GM10248 (cell line): ENCODE results near the gene CEP120.

Source experiments
- CTCF ChIA-PET: fragments of 300-600 bp; sonication (Branson Sonifier 250); formaldehyde crosslinking; extraction: SDS; loops from one replicate; lab custom pipeline; 2021; ENCODE audit warnings: antibody characterized with exemption; lab: Yijun Ruan, JAX
- POLR2A ChIA-PET: fragments of 350-650 bp; sonication (Branson Sonifier 250); formaldehyde crosslinking; extraction: SDS; loops from one replicate; lab custom pipeline; 2020; ENCODE audit warnings: antibody characterized with exemption; lab: Yijun Ruan, JAX
- DNase-seq: peaks from one replicate; pipeline ENCODE4 v3.0.0; 2012; ENCODE audit errors: extremely low spot score
- TF ChIP-seq, protein P1 (sequence below): IDR thresholded peaks from 2 replicates; pipeline ENCODE4 v1.5.1; 2012; ENCODE audit warnings: mild to moderate bottlenecking, low read depth; ENCODE audit errors: extremely low read depth, missing control alignments, control extremely low read depth

The CEP120 gene

DNA sequence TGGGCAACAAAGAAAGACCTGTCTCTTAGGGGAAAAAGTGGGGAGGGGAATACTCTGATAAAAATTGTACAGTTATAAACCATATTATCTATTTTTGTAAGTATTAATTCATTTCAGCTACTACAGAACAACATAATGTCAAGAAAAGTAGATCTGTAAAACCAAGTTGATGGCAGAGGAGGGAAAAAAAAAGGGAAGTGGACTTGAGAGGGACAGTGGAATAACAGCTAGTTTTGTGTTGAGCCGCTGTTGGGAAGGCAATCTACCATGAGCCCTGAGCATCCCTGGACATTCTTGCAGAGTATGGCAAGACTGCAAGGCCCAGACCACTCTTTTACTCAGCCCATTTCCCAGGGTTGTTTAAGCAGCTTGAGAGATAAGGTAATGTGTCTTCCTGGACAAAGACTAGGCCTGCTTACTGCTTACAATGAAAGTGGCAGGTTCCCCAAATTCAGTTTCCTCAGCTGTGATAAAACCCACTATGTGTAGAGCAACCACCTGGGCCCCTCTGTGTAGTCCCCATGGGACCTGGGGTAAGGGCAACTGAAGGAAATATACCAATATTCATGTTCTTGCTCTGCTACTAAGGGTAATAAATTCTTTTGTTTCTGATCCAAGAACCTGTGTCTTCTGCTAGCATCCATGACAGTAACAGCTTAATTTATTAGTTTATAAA, 25.0 kb downstream of the CEP120 start:
- ChIA-PET CTCF (interaction anchor here (1.1 to 1.7 kb wide), 3 partner anchors 10 to 51 kb away, joined by 3 to 11 read pairs (median 3); partner anchors contain the start of gene CEP120), POLR2A (no interaction called here)
- TF ChIP-seq, protein P1, sequence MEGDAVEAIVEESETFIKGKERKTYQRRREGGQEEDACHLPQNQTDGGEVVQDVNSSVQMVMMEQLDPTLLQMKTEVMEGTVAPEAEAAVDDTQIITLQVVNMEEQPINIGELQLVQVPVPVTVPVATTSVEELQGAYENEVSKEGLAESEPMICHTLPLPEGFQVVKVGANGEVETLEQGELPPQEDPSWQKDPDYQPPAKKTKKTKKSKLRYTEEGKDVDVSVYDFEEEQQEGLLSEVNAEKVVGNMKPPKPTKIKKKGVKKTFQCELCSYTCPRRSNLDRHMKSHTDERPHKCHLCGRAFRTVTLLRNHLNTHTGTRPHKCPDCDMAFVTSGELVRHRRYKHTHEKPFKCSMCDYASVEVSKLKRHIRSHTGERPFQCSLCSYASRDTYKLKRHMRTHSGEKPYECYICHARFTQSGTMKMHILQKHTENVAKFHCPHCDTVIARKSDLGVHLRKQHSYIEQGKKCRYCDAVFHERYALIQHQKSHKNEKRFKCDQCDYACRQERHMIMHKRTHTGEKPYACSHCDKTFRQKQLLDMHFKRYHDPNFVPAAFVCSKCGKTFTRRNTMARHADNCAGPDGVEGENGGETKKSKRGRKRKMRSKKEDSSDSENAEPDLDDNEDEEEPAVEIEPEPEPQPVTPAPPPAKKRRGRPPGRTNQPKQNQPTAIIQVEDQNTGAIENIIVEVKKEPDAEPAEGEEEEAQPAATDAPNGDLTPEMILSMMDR, result no peak
- no peak for DNase-seq

DNA sequence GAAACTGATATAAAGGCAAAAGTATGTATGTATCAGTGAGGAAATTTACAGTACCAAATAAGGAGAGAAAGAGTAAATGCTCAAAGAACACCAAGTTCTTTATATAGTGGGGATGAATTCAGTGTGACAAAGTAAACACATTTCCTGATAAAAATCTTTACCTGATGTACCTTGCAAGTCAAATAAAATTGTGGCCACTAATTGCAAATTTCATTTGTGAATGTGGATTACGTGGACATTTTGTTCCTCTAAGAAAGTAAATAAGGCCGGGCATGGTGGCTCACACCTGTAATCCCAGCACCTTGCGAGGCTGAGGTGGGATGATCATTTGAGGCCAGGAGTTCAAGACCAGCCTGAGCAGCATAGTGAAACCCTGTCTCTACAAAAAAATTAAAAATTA, 25.7 kb downstream of the CEP120 start:
- DNase-seq, result no peak
- TF ChIP-seq, protein P1, result no peak
- POLR2A ChIA-PET, result no interaction called here
- CTCF ChIA-PET, result interaction anchor here (1.1 to 1.7 kb wide), 3 partner anchors 10 to 51 kb away, joined by 3 to 11 read pairs (median 3); partner anchors contain the start of gene CEP120

DNA sequence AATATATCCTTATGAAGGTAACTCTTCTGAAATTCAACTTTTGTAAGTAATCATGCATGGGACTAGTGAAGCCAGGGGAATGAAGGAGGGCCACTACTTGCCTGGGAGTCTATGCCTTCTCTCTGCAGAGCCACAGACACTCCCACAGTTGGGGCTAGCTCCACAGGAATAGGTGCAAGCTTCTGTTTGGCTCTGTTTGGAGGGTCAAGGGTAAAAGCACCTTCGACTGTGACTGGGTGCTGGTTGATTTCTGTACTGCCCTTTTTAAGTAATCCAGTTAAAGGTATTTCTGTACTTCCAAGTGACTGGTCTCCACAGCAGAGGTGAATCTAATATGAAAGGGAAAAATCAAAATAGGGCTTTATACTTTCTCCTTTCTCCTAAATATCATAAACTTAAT, 32.2 kb downstream of the CEP120 start:
- TF ChIP-seq, protein P1, result no peak
- CTCF ChIA-PET, result no interaction called here
- no peak for DNase-seq
- POLR2A ChIA-PET, result no interaction called here

DNA sequence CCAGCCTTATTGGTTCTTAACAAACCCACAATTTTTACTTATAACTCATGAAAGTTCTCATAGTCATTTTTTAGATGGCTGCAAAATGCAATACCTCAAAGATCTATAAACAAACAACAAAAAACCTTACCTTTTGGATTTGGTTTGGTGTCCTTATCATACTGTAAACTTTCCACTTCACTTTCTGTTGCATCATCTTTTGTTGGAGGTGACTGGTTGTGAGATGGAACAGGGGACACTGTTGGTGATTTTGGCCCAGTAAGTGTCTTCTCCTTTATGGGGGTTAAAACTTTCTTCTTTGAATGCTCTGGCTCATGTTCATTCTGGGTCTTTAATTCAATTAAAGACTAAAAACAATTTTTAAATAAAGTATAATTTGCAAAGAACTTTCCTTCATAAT, 33.4 kb downstream of the CEP120 start:
- no peak for DNase-seq
- CTCF ChIA-PET, result no interaction called here
- POLR2A ChIA-PET, result no interaction called here
- TF ChIP-seq, protein P1, result no peak

DNA sequence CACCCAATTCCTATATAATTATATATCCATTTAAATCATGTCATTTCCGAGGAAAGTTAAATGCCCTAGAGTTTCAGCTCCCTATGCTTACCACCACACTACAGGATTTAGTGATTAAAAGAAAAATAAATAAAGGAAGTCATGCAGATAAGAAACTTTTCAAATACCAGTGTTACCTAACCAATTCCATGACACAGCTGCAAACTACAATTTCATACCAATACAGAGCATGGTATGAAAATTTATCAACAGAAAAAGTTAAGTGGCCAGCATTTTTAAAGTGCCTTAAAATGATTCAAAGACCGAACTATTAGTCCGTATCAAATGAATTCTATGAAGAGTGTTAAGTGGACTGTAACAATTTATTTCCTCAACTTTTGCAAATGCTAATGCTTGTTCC, 35.9 kb downstream of the CEP120 start:
- ChIA-PET CTCF (interaction anchor here (1.0 kb wide), 1 partner anchor 11 kb away, joined by 3 read pairs; no protein-coding TSS in a partner anchor), POLR2A (no interaction called here)
- TF ChIP-seq, protein P1, result no peak
- no peak for DNase-seq

DNA sequence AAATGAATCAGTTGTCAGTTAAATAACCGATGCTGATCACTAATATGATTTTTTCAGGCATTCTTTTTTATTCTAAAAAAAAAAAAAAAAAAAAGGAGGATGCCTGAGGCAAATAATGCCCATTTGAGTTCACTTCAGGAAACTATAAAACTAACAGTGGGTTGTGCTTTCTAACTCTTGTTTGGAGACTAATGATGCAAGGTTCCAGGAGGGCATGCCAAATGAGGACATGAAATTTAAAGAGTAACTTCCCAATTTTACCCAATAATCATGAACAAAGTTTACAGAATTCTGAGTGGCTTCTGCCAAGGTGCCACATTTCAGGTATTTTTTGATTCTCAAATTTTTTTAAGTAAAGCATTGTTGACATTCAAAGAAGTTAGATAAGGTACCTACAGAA, 41.0 kb downstream of the CEP120 start:
- no peak for DNase-seq
- CTCF ChIA-PET, result no interaction called here
- POLR2A ChIA-PET, result no interaction called here
- TF ChIP-seq, protein P1, result no peak
